GM13976 (cell line): Measurements from ENCODE around the gene STAP2.

Experiments used
- DNase-seq: peaks from one replicate; pipeline ENCODE4 v3.0.0; 2012; ENCODE audit warnings: low spot score
- in situ Hi-C: fragments of 300-500 bp; cut with MboI; formaldehyde crosslinking; loops from one replicate; pipeline ENCODE4 v1.12.0; 2022; ENCODE audit warnings: low sequenced_read_pairs, mixed read lengths, inconsistent platforms; ENCODE audit not compliant: unreplicated experiment
- TF ChIP-seq, protein P1 (sequence below): IDR thresholded peaks from 2 replicates; pipeline ENCODE4 v1.5.1; 2012; ENCODE audit warnings: borderline replicate concordance, mild to moderate bottlenecking; ENCODE audit not compliant: insufficient read depth; ENCODE audit errors: extremely low read depth, missing control alignments, control extremely low read depth

Gene STAP2

DNA sequence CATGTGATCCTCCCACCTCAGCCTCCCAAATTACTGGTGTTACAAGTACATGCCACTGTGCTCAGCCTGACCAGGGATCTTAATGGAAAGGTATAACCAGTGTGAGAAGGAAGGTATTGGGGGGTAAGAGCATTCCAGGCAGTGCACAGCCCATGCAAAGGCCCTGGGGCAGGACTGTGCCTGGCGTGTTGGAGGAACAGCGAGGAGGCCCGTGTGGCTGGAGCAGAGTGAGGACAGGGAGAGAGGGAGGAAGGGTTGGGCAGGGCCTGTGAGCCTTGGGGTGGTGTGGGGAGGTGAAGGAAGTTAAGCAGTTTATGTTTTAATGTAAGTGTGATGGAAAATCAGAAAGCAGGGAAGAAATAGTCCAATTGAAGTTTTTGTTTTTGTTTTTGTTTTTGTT, 38.0 kb downstream of the STAP2 start:
- TF ChIP-seq, protein P1, sequence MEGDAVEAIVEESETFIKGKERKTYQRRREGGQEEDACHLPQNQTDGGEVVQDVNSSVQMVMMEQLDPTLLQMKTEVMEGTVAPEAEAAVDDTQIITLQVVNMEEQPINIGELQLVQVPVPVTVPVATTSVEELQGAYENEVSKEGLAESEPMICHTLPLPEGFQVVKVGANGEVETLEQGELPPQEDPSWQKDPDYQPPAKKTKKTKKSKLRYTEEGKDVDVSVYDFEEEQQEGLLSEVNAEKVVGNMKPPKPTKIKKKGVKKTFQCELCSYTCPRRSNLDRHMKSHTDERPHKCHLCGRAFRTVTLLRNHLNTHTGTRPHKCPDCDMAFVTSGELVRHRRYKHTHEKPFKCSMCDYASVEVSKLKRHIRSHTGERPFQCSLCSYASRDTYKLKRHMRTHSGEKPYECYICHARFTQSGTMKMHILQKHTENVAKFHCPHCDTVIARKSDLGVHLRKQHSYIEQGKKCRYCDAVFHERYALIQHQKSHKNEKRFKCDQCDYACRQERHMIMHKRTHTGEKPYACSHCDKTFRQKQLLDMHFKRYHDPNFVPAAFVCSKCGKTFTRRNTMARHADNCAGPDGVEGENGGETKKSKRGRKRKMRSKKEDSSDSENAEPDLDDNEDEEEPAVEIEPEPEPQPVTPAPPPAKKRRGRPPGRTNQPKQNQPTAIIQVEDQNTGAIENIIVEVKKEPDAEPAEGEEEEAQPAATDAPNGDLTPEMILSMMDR = no peak
- no peak for DNase-seq
- in situ Hi-C loops = no loop called here

DNA sequence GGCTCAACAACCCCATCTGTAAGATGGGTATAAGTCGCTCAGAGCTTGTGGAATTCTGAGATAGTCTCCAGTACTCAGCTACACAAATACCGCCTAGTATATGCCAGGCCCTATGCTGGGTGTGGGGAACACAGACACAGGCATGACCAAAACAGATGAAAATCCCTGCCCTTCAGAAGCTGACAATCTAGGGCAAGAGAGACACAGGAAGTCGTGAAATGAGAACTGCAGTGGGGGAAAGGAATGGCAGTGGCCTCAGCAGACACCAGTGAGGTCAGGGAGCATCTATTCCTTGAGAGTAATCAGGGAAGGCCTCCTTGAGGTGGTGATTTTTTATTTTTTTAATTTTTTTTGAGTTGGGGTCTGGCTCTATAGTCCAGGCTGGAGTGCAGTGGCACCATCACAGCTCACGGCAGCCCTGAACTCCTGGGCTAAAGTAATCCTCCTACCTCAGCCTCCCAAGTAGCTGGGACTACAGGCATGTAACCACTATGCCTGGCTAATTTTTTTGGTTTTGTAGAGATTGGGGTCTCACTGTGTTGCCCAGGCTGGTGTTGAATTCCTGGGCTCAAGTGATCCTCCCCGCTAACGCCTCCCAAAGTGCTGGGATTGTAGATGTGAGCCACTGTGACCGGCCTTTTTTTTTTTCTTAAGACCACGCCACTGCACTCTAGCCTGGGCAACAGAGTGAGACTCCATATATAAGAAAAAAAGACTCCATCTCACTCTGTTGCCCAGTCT, 39.6 kb downstream of the STAP2 start:
- TF ChIP-seq, protein P1 = no peak
- in situ Hi-C loops = no loop called here
- no peak for DNase-seq

DNA sequence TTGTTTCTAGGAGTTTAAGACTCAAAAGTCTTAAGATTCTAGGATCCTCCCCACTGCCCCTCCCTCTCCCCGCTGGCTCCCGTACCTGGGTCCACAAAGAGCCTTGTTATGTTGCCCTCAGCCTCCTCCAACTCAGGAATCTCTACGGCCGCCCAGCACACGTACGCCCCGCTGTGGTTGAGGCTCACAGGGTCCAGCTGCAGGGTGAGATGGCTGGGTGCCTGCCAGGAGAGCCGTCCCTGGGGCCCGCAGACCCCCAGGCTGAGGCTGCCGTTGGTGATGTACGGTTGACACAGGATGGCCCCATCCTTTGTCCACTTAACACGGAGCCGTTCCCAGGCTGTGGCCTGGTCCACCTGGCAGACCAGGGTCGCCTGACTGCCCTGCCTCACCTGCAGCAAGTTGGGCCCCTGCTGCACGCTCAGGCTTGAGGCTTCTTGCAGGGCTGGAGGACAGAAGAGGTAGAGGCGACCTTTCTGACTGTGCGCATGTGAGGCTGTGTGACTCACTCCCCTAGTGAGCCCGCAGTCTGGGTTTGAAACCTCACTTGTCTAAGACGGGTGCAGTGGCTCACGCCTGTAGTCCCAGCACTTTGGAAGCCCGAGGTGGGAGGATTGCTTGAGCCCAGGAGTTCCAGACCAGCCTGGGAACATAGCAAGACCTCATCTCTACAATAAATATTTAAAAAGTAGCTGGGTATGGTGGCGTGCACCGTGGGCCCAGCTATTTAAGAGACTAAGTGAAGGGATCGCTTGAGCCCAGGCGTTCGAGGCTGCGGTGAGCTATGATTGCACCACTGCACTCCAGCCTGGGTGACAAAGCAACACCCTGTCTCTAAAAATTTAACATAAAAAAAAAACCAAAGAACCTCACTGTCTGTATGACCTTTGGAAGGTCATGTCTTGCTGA, 40.5 kb downstream of the STAP2 start:
- in situ Hi-C loops = no loop called here
- DNase-seq = no peak
- TF ChIP-seq, protein P1 = no peak

DNA sequence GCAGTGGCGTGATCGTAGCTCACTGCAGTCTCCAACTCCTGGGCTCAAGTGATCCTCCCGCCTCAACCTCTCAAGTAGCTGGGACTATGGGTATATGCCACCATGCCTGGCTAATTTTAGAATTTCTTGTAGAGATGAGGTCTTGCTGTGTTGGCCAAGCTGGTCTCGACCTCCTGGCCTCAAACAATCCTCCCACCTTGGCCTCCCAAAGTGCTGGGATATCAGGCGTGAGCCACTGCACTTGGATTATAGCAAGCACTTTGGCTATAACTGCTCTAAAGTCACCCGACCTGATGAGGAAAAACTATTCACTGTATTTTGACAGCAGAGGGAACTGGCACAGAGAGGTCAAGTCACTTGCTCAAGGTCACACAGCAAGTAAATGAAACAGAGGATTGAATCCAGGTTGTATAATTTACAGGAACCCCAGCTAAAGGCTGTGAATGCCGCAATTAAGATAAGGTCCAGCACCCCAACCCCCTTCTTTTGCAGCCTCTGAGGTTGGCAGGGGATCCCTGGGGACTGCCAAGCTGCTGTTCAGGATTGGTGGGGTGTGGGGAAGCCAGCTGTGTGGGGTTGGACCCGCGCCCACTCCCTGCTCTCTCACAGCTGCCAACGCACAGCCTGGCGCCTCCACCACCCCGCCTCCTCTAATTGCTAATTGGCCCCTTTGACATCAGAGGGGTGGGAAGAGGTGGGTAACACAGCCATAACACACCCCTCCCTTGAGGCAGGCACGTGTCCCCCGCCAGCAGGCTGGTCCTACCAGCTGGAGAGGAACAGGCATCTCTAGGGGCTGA, 42.5 kb downstream of the STAP2 start:
- peak; percentile 32 for DNase-seq
- in situ Hi-C loops = no loop called here
- TF ChIP-seq, protein P1 = no peak

DNA sequence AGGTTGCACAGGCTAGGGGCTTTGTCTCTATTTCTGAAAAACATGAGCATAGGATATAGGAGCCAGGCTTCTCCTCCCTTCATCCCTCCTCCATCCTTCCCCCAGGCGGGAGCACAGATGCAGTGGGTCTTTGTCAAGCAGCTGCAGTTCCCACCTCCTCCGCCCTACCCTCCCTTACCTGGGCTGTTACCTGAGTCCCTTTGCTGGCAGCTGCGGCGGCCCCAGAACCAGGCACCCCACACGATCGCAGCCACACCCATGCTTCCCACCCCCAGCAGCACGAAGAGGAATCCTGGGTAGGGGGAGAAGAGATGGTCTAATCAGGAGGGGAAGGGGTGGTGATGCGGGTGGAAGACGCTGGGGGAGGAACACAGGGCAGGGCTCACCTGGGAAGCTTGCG, 44.2 kb downstream of the STAP2 start:
- TF ChIP-seq, protein P1 = no peak
- in situ Hi-C loops = no loop called here
- no peak for DNase-seq

DNA sequence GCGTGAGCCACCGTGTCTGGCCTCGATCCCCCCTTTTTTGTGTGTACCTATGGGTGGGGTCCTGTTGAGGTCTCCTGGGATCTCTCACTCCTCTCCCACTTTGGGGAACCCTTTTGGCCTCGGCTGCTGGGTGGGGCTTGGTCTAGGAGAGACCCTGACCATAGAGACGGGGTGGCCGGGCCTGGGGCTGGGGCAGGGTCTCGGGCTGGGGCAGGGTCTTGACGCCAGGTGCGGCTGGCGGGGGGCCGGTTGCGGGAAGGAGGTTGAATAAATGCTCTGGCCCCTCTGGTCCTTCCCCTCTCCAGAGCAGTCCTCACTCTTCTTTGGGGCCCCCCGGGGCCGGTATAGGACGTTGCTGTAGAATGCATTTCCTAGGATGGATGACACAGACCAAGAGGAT, 46.1 kb downstream of the STAP2 start:
- in situ Hi-C loops = no loop called here
- TF ChIP-seq, protein P1 = no peak
- no peak for DNase-seq
